GM21723 (cell line): ENCODE results near the gene USP36.

Experiments
- ATAC-seq: cut with Tn5 transposase; IDR thresholded peaks from one replicate; pipeline ENCODE4 v1.9.1; 2021; ENCODE audit warnings: mild to moderate bottlenecking, moderate library complexity; ENCODE audit not compliant: unreplicated experiment

Gene USP36

GRCh38 chr17:78818152-78818846 lies 22.3 kb downstream of the USP36 start:
- no peak for ATAC-seq

- ATAC-seq = no peak
These were observed 23.5 kb downstream of the USP36 start for GRCh38 chr17:78817123-78817522.

- ATAC-seq = no peak
These were observed 24.9 kb downstream of the USP36 start for GRCh38 chr17:78815696-78816095.

GRCh38 chr17:78812855-78813254 lies 27.8 kb downstream of the USP36 start:
- ATAC-seq = no peak

GRCh38 chr17:78808163-78808562 lies 32.5 kb downstream of the USP36 start:
- no peak for ATAC-seq

- ATAC-seq = no peak
These were observed 34.2 kb downstream of the USP36 start for GRCh38 chr17:78806451-78806850.

GRCh38 chr17:78805301-78805700 lies 35.3 kb downstream of the USP36 start:
- no peak for ATAC-seq

- ATAC-seq = no peak
These were observed 35.8 kb downstream of the USP36 start for GRCh38 chr17:78804777-78805176.

GRCh38 chr17:78803186-78803845 lies 37.3 kb downstream of the USP36 start:
- no peak for ATAC-seq

GRCh38 chr17:78802459-78802858 lies 38.2 kb downstream of the USP36 start:
- no peak for ATAC-seq

GRCh38 chr17:78802008-78802407 lies 38.6 kb downstream of the USP36 start:
- ATAC-seq = no peak

- ATAC-seq = no peak
These were observed 40.3 kb downstream of the USP36 start for GRCh38 chr17:78800132-78800931.

- no peak for ATAC-seq
These were observed 41.7 kb downstream of the USP36 start for GRCh38 chr17:78798695-78799559.

GRCh38 chr17:78797691-78798585 lies 42.7 kb downstream of the USP36 start:
- no peak for ATAC-seq

GRCh38 chr17:78797213-78797612 lies 43.4 kb downstream of the USP36 start:
- no peak for ATAC-seq

- ATAC-seq = no peak
These were observed 44.1 kb downstream of the USP36 start for GRCh38 chr17:78796517-78796900.

GRCh38 chr17:78795861-78796516 lies 44.6 kb downstream of the USP36 start:
- no peak for ATAC-seq

GRCh38 chr17:78794864-78795640 lies 45.6 kb downstream of the USP36 start:
- ATAC-seq = no peak

- no peak for ATAC-seq
These were observed 46.2 kb downstream of the USP36 start for GRCh38 chr17:78794399-78794798.
